VCaP (cell line): Measurements from ENCODE around the gene GNAO1.

Experiments used
- H3K27ac ChIP-seq: fragments of 450-650 bp; 2 replicates; pipeline ENCODE4 v1.5.1; 2017
- CTCF ChIP-seq: fragments of 450-650 bp; conservative IDR thresholded peaks from 2 replicates; pipeline ENCODE4 v1.5.1; 2017; ENCODE audit warnings: mild to moderate bottlenecking, moderate library complexity

Gene GNAO1

GRCh38 chr16:56340416-56340815, 149.1 kb downstream of the GNAO1 start:
- TF ChIP-seq CTCF, result no peak
- no peak overlapping the region for H3K27ac ChIP-seq

GRCh38 chr16:56340864-56341365, 149.6 kb downstream of the GNAO1 start:
- no peak for TF ChIP-seq CTCF
- H3K27ac ChIP-seq, result no peak overlapping the region

- no peak for TF ChIP-seq CTCF
- H3K27ac ChIP-seq, result no peak overlapping the region
These were observed 150.5 kb downstream of the GNAO1 start for GRCh38 chr16:56341656-56342399.

- H3K27ac ChIP-seq, result no peak overlapping the region
- no peak for TF ChIP-seq CTCF
These were observed 152.6 kb downstream of the GNAO1 start for GRCh38 chr16:56343661-56344517.

GRCh38 chr16:56344518-56345405, 153.5 kb downstream of the GNAO1 start:
- no peak for TF ChIP-seq CTCF
- H3K27ac ChIP-seq, result no peak overlapping the region

GRCh38 chr16:56345406-56346050, 154.2 kb downstream of the GNAO1 start:
- no peak overlapping the region for H3K27ac ChIP-seq
- no peak for TF ChIP-seq CTCF
